KG1 (cell line): Measurements from ENCODE around the gene XKR3.
"Not testable (repeated sequence)": the region's sequence is repeated elsewhere in the genome, so short reads cannot be mapped to it uniquely, and the experiment has no call there.

ENCODE experiments used
- DNase-seq: peaks from one replicate; lab custom pipeline; 2025; lab: John Stamatoyannopoulos, UW

The XKR3 gene

GRCh38 chr22:16747266-16748159 is 77.7 kb downstream of the XKR3 start:
- not testable (repeated sequence) for DNase-seq

- DNase-seq = not testable (repeated sequence)
These were observed 90.9 kb downstream of the XKR3 start for GRCh38 chr22:16734271-16734670.
